HCT116 (cell line): ENCODE measurements around the gene KCNK4. TPM values are rescaled to one million over a fixed set of nuclear protein-coding genes. Genes with fewer than 3 reads are reported as not detected.

ENCODE experiments used
- ATAC-seq: fragments of 200-7000 bp; cut with Tn5 transposase; 2 replicates; pipeline ENCODE4 v1.9.1; 2020; ENCODE audit warnings: mild to moderate bottlenecking, moderate library complexity
- BruUV-seq: library from RNA; stranded (reverse); fragments of 400-500 nt; replicated peaks from 2 replicates; lab custom pipeline; 2021; lab: Mats Ljungman, UMichigan
- CTCF ChIA-PET: fragments of 300-600 bp; sonication (Branson Sonifier 250); formaldehyde crosslinking; loops from one replicate; lab custom pipeline; 2021; ENCODE audit warnings: antibody characterized with exemption; lab: Charles Lee
- POLR2A ChIA-PET: fragments of 300-600, 350-600 bp; sonication (Branson Sonifier 250); formaldehyde crosslinking; loops from one replicate; lab custom pipeline; 2021; ENCODE audit warnings: antibody characterized with exemption; lab: Charles Lee
- RAD21 ChIA-PET, 2 experiments: fragments of 300-600 bp; sonication (Branson Sonifier 250); formaldehyde crosslinking; loops; one replicate each; lab custom pipeline; 2023; ENCODE audit warnings: low total read pairs in 2 of 2; ENCODE audit not compliant: uncharacterized antibody in 2 of 2, unreplicated experiment in 2 of 2, low non-redundant PET in 1 of 2; lab: Charles Lee
- DNase-seq: peaks from one replicate; pipeline ENCODE4 v3.0.0-alpha.2; 2010; ENCODE audit warnings: low read depth, low spot score
- H2AFZ ChIP-seq: fragments of 200-600 bp; shearing (Covaris generic), sonication (generic); 2 replicates; pipeline ENCODE4 v1.6.1; 2017; ENCODE audit warnings: low read depth, mixed run types, mixed read lengths, antibody characterized with exemption, low read length; ENCODE audit not compliant: poor library complexity, severe bottlenecking
- H3K27ac ChIP-seq: 2 replicates; pipeline ENCODE4 v1.5.1; 2012; ENCODE audit warnings: low read depth, low read length
- H3K27me3 ChIP-seq: fragments of 200-600 bp; sonication (generic); 2 replicates; pipeline ENCODE4 v1.6.1; 2016; ENCODE audit warnings: mixed run types, low read length, mixed read lengths; ENCODE audit not compliant: insufficient read depth
- H3K36me3 ChIP-seq, 2 experiments: fragments of 200-500 bp in 1 of 2; fragments of 200-600 bp in 1 of 2; sonication (Bioruptor generic) in 1 of 2; sonication (generic) in 1 of 2; 2 replicates each; pipeline versions ENCODE4 v1.5.1 to v1.6.1; 2014 to 2016; ENCODE audit warnings: low read length in 2 of 2, inconsistent platforms in 1 of 2, mixed read lengths in 1 of 2, mixed run types in 1 of 2; ENCODE audit not compliant: insufficient read depth in 2 of 2, control insufficient read depth in 1 of 2
- H3K4me1 ChIP-seq, 2 experiments: fragments of 200-600 bp in 1 of 2; sonication (generic) in 1 of 2; 2 replicates each; pipeline versions ENCODE4 v1.5.1 to v1.6.1; 2012 to 2017; ENCODE audit warnings: low read length in 2 of 2, inconsistent platforms in 1 of 2, mild to moderate bottlenecking in 1 of 2, mixed read lengths in 1 of 2, mixed run types in 1 of 2, moderate library complexity in 1 of 2; ENCODE audit not compliant: insufficient read depth in 2 of 2, control insufficient read depth in 1 of 2
- H3K4me2 ChIP-seq: fragments of 200-600 bp; sonication (generic); 2 replicates; pipeline ENCODE4 v1.6.1; 2017; ENCODE audit warnings: mixed run types, low read length, mixed read lengths
- H3K4me3 ChIP-seq, 2 experiments: fragments of 200-600 bp in 1 of 2; sonication (generic) in 1 of 2; replicated peaks in 1 of 2; 2 replicates each; pipeline ENCODE4 v1.5.1; 2011 to 2016; ENCODE audit warnings: low read length in 2 of 2, control low read depth in 1 of 2, low read depth in 1 of 2, mild to moderate bottlenecking in 1 of 2, mixed read lengths in 1 of 2, mixed run types in 1 of 2
- H3K79me2 ChIP-seq: fragments of 200-600 bp; sonication (generic); 2 replicates; pipeline ENCODE4 v1.6.1; 2017; ENCODE audit warnings: mild to moderate bottlenecking, mixed run types, low read length, moderate library complexity, mixed read lengths; ENCODE audit not compliant: insufficient read depth
- H3K9ac ChIP-seq: fragments of 200-600 bp; sonication (generic); 2 replicates; pipeline ENCODE4 v1.6.1; 2016; ENCODE audit warnings: low read length, mixed read lengths
- H3K9me2 ChIP-seq: fragments of 200-600 bp; sonication (generic), shearing (Covaris generic); 2 replicates; pipeline ENCODE4 v1.6.1; 2017; ENCODE audit warnings: mixed run types, mild to moderate bottlenecking, moderate library complexity; ENCODE audit not compliant: insufficient read depth
- H3K9me3 ChIP-seq, 2 experiments: fragments of 200-500 bp in 1 of 2; fragments of 200-600 bp in 1 of 2; sonication (Bioruptor generic) in 1 of 2; sonication (generic) in 1 of 2; 2 replicates each; pipeline ENCODE4 v1.6.1; 2014 to 2017; ENCODE audit warnings: low read length in 2 of 2, mixed read lengths in 2 of 2, inconsistent platforms in 1 of 2, low read depth in 1 of 2, mild to moderate bottlenecking in 1 of 2, mixed run types in 1 of 2, moderate library complexity in 1 of 2; ENCODE audit not compliant: control insufficient read depth in 1 of 2, insufficient read depth in 1 of 2
- H4K20me1 ChIP-seq: fragments of 200-600 bp; sonication (generic), shearing (Covaris generic); 2 replicates; pipeline ENCODE4 v1.6.1; 2017; ENCODE audit warnings: mixed run types, mild to moderate bottlenecking, moderate library complexity; ENCODE audit not compliant: insufficient read depth
- CEBPB ChIP-seq: IDR thresholded peaks from 2 replicates; pipeline ENCODE4 v1.6.1; 2012; ENCODE audit warnings: low read depth
- EGR1 ChIP-seq: IDR thresholded peaks from 2 replicates; pipeline ENCODE4 v1.6.1; 2012; ENCODE audit warnings: low read depth
- ELF1 ChIP-seq: IDR thresholded peaks from 2 replicates; pipeline ENCODE4 v1.6.1; 2012; ENCODE audit warnings: low read depth, borderline replicate concordance
- EZH2phosphoT487 ChIP-seq: fragments of 200-600 bp; IDR thresholded peaks from 2 replicates; pipeline ENCODE4 v1.6.1; 2018; ENCODE audit warnings: antibody characterized with exemption, borderline replicate concordance
- JUND ChIP-seq: IDR thresholded peaks from 2 replicates; pipeline ENCODE4 v1.6.1; 2012
- SP1 ChIP-seq: IDR thresholded peaks from 2 replicates; pipeline ENCODE4 v1.6.1; 2012; ENCODE audit warnings: low read depth
- SRF ChIP-seq: IDR thresholded peaks from 2 replicates; pipeline ENCODE4 v1.6.1; 2012; ENCODE audit warnings: low read depth
- TCF7L2 ChIP-seq: IDR thresholded peaks from 2 replicates; pipeline ENCODE4 v1.7.0; 2011; ENCODE audit warnings: borderline replicate concordance, inconsistent platforms; ENCODE audit not compliant: insufficient read depth, insufficient read length; ENCODE audit errors: extremely low read depth
- YY1 ChIP-seq: IDR thresholded peaks from 2 replicates; pipeline ENCODE4 v1.6.1; 2011; ENCODE audit warnings: low read length, low read depth, moderate library complexity, mild to moderate bottlenecking; ENCODE audit not compliant: insufficient replicate concordance; ENCODE audit errors: extremely low read depth
- ZNF274 ChIP-seq: fragments of 200-500 bp; sonication (Bioruptor generic); IDR thresholded peaks from 2 replicates; pipeline ENCODE4 v1.6.1; 2014; ENCODE audit warnings: mild to moderate bottlenecking, low read depth, low read length, inconsistent platforms
- intact Hi-C: fragments of 100-400 bp; cut with micrococcal nuclease; formaldehyde crosslinking; loops from 2 replicates; pipeline ENCODE4 v1.10.0; 2022
- total RNA-seq: library from RNA; stranded (reverse); gene quantifications from one replicate; pipeline ENCODE4 v1.2.1, GENCODE V29; 2021; ENCODE audit not compliant: unreplicated experiment
- TF ChIP-seq, protein P1 (sequence below), 3 experiments: fragments of 200-600 bp in 1 of 3; sonication (generic) in 1 of 3; IDR thresholded peaks in 2 of 3; conservative IDR thresholded peaks in 1 of 3; 2 replicates each; pipeline ENCODE4 v1.5.1; 2012 to 2017; ENCODE audit warnings: low read depth in 2 of 3, low read length in 2 of 3, antibody characterized with exemption in 1 of 3, borderline replicate concordance in 1 of 3, control low read depth in 1 of 3, mild to moderate bottlenecking in 1 of 3, mixed read lengths in 1 of 3, mixed run types in 1 of 3, moderate library complexity in 1 of 3; ENCODE audit not compliant: insufficient read depth in 1 of 3
- TF ChIP-seq, protein P2 (sequence below): IDR thresholded peaks from 2 replicates; pipeline ENCODE4 v1.6.1; 2012

KCNK4 gene
- total RNA-seq, 1 experiment from 2014 or later, result not detected

- no peak overlapping the region for H3K27ac ChIP-seq
- ChIA-PET POLR2A (no interaction called here), RAD21 (no interaction called here), CTCF (interaction anchor here (1.7 kb wide), 1 partner anchor 12 kb away, joined by 4 read pairs; the partner anchor contains the start of gene ESRRA)
- BruUV-seq, result no TSS peak
- H3K4me3 ChIP-seq, result no peak overlapping the region
- H2AFZ ChIP-seq, result no peak overlapping the region
- DNase-seq (no peak), ATAC-seq (no peak)
- H3K9me3 ChIP-seq, result no peaks in the 10 kb centered on the region
- no peak overlapping the region for H3K9ac ChIP-seq
- H3K36me3 ChIP-seq, result no peaks in the 10 kb centered on the region
- no peaks in the 10 kb centered on the region for H3K79me2 ChIP-seq
- H4K20me1 ChIP-seq, result no peaks in the 10 kb centered on the region
- intact Hi-C loops, result no loop called here
- H3K4me2 ChIP-seq, result no peak overlapping the region
- no peaks in the 10 kb centered on the region for H3K9me2 ChIP-seq
- TF ChIP-seq TCF7L2, result no peak
- TF ChIP-seq SP1, result no peak
- no peak for TF ChIP-seq EZH2phosphoT487
- TF ChIP-seq JUND, result no peak
- TF ChIP-seq, protein P1, sequence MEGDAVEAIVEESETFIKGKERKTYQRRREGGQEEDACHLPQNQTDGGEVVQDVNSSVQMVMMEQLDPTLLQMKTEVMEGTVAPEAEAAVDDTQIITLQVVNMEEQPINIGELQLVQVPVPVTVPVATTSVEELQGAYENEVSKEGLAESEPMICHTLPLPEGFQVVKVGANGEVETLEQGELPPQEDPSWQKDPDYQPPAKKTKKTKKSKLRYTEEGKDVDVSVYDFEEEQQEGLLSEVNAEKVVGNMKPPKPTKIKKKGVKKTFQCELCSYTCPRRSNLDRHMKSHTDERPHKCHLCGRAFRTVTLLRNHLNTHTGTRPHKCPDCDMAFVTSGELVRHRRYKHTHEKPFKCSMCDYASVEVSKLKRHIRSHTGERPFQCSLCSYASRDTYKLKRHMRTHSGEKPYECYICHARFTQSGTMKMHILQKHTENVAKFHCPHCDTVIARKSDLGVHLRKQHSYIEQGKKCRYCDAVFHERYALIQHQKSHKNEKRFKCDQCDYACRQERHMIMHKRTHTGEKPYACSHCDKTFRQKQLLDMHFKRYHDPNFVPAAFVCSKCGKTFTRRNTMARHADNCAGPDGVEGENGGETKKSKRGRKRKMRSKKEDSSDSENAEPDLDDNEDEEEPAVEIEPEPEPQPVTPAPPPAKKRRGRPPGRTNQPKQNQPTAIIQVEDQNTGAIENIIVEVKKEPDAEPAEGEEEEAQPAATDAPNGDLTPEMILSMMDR (IDR thresholded peaks at IDR 0.05 in 2 of 3, conservative IDR thresholded peaks at IDR 0.05 in 1 of 3; ENCODE audit: borderline replicate concordance in 1 of 3, insufficient read depth in 1 of 3, low read depth in 2 of 3, low read length in 2 of 3), result no peak
- TF ChIP-seq, protein P2, sequence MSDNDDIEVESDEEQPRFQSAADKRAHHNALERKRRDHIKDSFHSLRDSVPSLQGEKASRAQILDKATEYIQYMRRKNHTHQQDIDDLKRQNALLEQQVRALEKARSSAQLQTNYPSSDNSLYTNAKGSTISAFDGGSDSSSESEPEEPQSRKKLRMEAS, result no peak
- no peak for TF ChIP-seq ZNF274
- TF ChIP-seq YY1, result no peak
- TF ChIP-seq SRF, result no peak
- TF ChIP-seq CEBPB, result no peak
- TF ChIP-seq EGR1, result no peak
- TF ChIP-seq ELF1, result no peak
- peaks cover 0 to 8% of the 10 kb centered on the region in 2 experiments; a peak in 2 of 4 replicates for H3K4me1 ChIP-seq
- no peaks in the 10 kb centered on the region for H3K27me3 ChIP-seq
Observed at GRCh38 chr11:64292460-64293254, 1.6 kb downstream of the KCNK4 start.
